ENCODE measurements around the gene SUDS3.

Gene SUDS3

GRCh38 chr12:118357257-118358007 lies 18.9 kb upstream of the SUDS3 start:
- DNase-seq = no peak

DNA sequence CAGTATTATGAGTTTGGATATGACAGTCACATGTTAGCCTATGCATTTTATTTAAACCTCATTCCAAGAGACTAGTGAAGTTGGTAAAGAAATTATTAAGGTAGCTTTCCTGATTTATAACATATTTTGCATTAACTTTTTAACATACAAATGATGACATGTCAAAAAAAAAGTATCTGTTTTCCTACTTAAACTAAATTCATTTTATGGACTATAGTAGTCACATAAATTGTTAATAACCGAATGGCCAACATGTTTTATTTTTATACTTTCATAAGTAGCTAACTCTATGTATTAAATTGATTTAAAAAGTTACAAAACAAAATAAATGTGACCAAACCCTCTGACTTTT lies 18.4 kb upstream of the SUDS3 start:
- no peak for DNase-seq

- DNase-seq = no peak
Observed at GRCh38 chr12:118358612-118359540, 17.5 kb upstream of the SUDS3 start.

- no peak for DNase-seq
Observed at GRCh38 chr12:118359541-118359915, 16.8 kb upstream of the SUDS3 start.

DNA sequence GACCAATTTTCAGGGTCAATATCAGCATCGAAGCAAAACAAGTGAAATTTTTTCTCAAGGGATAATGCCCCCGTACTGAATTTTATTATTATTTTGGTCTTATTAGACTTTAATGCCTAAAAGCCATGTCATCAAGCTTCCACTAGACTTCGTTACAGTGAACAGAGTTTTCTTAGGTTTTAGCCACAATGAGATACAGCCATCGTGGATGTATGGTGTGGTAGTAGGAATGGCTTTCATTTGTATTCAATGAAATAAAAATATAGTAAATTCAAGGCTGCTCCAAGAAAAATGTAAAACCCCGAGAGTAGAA lies 15.3 kb upstream of the SUDS3 start:
- no peak for DNase-seq

DNA sequence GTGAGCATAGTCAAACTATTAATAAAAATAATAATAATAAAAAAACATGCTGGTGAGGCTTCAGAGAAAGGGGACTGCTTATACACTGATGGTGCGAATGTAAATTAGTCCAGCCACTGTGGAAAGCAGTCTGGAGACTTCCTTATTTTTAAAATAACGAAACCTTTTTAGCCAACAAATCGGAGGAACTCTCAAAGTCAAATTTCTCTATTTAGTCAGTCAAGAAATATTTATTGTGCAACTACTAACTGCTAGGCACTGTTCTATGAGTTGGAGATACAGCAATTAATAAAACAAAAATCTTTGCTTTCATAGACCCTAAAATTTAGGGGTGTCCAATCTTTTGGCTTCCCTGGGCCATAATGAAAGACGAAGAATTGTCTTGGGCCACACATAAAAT lies 14.5 kb upstream of the SUDS3 start:
- no peak for DNase-seq

DNA sequence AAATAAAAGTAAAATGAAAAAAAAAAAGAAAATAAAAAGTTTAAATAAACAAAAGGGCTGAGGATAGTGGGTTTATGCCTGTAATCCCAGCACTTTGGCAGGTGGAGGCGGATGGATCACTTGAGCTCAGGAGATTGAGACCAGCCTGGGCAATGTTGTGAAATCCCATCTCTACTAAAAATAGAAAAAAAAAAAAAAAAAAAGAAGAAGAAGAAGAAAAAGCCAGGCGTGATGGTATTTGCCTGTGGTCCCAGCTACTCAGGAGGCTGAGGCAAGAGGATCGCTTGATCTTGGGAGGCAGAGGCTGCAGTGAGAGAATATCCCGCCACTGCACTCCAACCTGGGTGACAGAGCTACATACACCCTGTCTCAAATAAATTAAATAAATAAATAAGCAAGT lies 7.5 kb upstream of the SUDS3 start:
- no peak for DNase-seq

DNA sequence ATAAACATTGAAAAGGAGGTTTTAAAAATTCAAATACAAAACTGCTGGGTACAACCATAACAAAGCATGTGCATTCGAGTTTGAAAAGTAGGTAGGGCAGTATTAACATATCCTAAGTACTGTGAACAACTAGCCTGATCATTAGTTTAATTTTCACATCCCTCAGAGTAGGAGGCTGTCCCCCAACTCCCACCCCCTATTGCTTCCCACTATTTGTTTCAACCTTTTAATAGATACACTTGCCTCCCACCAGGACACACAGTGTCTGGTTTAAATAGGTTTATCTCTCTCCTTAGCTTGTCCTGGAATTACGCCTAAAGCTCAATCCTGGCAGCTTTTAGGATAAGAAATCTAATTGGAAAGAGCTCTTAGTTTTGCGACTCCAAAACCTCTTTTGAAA lies 5.8 kb upstream of the SUDS3 start:
- no peak for DNase-seq

DNA sequence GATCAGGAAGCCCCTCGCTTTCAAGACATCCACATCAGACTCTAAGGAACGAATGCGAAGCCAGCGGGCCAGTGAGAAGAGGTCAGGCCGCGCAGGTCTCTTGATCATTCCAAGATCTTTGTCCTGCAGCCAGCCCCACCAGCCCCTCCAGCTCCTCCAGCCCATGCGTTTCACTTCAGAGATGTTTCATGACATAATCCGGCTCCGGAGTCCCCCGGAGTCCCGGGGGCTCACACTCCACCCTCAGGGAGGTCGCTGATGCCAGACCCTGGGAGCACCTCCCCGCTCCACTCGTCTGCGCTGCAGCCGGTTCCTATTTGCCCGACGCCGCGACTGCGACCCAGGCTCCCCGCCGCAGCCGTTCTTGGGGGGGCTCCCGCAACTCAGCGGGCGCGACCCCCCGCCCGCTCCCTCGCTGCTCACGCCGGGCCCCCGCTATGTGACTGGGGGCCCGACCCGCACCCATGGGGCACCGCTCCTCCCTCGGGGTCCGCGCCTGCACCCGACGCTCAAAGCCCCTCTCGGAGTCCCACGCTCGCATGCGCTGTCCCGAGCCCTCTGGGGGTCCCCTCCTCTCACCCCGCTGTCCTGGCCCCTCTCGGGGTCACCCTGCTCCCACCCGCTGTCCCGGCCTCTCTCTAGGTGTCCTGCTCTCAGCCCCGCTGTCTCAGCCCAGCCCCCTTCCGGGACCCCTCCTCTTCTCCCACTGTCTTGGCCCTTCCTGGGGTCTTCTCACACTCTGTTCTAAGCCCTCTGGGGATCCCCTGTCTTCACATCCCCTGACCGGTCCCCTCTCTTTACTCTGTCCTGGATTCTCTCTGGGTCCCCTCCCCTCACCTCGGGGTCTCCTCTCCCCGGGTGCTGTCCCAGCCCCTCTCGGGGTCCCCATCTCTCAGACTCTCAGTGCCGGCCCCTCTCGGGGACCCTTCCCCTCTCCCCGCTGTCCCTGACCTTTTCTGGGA lies 4.8 kb upstream of the SUDS3 start:
- no peak for DNase-seq

DNA sequence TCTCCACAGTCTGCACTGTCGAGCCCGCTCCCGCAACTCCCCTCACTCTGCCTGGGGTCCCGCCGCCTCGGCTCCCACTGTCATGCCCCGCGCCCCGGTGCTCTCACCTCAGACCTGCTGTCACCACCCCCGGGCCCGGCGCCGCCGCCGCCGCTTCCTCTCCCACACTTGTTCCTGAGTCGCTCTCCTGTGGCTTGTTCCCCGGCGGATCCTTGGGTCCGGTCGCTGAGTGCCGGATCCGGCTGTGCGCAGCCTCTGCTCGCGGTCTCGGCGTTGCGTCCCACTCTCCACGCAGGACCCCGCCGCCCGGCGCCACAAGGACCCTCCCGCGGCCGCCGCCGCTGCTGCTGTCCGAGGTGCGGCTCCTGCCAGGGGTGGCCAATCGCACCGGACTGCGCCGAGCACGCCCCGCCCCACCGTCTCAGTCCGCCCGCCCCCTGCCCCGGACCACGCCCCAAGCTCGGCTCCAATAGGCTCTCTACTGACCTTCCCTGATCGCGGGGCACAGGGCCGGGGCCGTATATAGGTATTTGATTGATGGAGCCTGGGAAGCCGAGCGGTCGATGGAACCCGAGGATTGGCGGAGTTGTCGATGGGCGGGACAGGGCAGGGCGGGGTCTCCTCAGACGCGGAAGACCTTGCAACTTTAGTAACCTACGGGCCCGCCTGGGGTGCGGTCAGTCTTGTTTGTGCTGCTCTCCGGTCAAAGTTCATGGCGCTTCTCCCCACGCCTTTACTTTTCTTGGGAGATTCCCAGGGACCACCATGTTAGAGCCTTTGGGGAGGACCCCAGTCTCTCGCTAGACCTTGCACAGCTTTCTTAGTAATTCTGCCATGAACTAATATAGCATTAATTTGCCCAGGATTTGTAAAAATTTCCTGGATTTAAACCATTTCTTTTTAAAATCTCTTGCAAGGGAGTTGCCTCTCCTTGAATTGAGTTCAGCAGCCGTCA lies 3.5 kb upstream of the SUDS3 start, which contains the start of gene TAOK3:
TAOK3 (minus strand) TSS at position 367 of the 955 bp plus-strand sequence. CDS start 117,340 bp downstream, outside the sequence.
- DNase-seq = peak; percentile 95

- DNase-seq = no peak
Observed at GRCh38 chr12:118373616-118374015, 2.7 kb upstream of the SUDS3 start.

- no peak for DNase-seq
Observed at GRCh38 chr12:118374126-118374725, 2.1 kb upstream of the SUDS3 start.

GRCh38 chr12:118374909-118375308 lies 1.4 kb upstream of the SUDS3 start:
- no peak for DNase-seq

DNA sequence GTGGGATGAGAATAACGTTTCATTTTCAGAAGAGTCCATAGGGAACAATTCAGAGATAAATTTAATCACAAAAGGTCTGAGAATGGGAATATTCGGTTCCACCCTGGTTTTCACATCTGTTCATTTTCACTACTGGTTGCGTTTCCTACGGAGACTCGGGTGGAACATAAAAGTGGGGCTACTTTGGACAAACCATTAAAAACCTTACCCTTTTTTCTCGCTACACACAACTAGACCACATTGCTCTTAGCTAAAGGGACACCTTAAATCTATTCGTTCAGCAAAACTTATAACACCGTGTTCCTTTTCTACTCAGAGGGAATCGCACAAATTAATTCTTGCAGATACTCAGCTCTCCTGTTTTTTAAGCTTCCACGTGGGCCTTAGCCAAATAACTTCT lies 1.0 kb upstream of the SUDS3 start:
- DNase-seq = no peak

DNA sequence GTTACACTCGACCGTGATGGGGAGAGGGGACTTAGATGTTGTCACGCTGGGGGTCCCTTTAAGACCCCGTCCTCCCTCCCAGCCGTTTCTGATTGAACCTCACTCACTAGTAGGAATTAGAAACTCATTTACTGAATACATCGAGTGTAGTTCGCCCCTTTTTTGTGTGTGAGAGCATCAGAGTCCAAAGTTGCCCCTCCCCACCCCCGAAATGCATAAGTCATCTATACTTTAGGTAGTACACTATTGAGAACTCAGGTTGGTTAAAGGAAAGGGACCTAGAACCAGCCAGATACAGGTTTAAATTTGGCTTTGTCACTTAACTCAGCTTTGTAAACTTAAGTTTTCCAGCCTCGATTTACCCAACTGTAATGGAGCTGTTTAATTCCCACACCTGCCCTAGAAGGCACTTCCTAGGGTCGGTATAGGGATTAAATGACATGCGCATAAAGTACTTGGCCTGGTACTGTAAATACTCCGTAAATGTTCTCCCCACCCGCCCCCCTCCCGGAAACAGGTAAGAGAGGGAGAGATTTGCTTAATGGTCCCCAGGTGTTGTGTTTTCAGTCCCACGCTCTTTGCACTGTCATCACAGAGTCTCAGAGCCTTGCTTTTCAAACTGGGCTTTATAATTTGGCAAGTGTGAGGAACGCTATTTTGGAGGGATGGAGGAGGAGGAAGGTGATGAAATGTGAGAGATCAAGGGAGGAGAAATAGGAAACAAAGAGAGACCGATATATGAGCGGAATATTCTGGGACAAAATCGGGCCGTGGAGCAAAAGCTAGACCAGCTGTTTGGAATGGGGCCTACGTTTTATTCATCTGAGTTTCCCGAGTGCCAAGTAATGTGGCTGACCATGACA lies 897 bp downstream of the SUDS3 start:
- peak; percentile 8 for DNase-seq

GRCh38 chr12:118377884-118378470 lies 1.6 kb downstream of the SUDS3 start:
- DNase-seq = peak; percentile 23

DNA sequence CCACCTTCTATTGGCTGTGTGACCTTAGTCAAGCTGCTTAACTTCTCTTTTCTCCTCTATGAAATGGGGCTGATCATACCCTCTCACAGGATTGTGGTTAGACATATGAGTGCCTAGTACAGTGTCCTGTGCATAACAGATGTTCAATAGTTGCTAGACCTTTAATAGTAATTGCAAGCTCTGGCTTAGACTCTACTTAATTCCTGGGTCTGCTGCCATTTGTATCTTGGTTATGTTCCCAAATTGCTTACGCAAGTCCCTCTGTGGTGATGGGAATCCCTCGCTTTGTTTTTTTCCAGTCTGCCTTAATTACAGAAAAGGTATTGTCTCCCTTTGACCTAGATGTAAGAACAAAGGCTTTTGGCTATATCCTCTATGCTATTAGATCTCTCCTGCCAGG lies 15.1 kb downstream of the SUDS3 start:
- DNase-seq = no peak

- no peak for DNase-seq
Observed at GRCh38 chr12:118391836-118392235, 15.5 kb downstream of the SUDS3 start.

DNA sequence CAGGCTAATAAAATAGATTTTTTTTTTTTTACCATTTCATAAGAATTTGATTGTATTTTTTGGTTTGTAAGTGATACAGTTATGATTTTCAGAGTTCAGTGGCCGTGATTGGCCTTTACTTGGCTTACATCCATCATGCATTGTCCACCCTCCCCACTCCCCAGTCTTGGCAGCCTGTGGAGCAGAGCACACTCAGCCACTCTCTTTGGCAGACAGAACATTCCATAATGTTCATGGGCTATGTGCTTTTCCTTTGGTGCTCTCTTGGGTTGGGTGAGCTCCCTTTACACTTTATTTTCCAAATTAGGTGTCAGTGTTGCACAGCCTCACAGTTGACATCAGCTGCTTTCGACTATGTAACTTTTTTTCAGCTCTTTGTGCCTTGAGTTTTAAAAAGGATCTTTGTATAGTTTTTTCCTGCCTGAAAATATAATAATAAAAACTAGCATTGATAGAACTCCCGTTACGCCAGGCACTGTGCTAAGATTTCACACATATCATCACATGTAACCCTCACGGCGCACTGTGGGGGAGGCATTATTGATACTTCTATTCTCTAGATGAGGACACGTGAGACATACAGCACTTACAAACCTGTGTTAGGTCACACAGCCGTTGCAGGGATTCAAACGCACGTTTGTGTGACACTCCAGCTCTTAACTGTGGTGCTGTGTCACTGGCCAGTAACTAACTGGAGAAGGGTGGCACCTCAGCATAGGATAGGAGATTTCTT lies 21.5 kb downstream of the SUDS3 start:
- no peak for DNase-seq

Measured in DMS153 (cell line).